Measurements from ENCODE around the gene CCDC158. TPM values are rescaled to one million over a fixed set of nuclear protein-coding genes. Genes with fewer than 3 reads are reported as not detected.
A peak's percentile ranks its signal among the peaks of the same experiment; 100 is the strongest.

The CCDC158 gene
- total RNA-seq, 1 donor from 2014 or later = not detected

DNA sequence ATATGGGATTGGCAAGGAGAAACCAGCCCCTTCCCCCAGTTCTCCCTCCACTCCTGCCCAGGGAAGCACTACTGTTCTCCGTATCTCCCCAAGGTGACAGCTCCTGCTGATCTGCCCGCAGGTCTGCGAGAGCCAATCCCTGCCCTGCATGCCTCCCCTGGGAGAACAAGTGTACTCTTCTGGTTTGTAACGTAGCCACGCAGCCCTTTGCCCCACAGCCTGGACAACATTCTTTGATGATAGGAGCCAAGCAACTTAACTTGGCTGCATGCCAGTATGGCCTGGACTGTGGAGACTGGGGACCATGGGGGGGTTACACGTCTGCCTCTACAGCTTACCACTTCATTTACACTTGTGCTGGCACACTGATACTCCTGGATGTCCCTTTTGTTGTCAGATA lies 112.4 kb downstream of the CCDC158 start:
- H3K27ac Mint-ChIP-seq = no peak overlapping the region
- peaks cover 19% of the 10 kb centered on the region for H3K4me1 Mint-ChIP-seq
- TF ChIP-seq, protein P1, sequence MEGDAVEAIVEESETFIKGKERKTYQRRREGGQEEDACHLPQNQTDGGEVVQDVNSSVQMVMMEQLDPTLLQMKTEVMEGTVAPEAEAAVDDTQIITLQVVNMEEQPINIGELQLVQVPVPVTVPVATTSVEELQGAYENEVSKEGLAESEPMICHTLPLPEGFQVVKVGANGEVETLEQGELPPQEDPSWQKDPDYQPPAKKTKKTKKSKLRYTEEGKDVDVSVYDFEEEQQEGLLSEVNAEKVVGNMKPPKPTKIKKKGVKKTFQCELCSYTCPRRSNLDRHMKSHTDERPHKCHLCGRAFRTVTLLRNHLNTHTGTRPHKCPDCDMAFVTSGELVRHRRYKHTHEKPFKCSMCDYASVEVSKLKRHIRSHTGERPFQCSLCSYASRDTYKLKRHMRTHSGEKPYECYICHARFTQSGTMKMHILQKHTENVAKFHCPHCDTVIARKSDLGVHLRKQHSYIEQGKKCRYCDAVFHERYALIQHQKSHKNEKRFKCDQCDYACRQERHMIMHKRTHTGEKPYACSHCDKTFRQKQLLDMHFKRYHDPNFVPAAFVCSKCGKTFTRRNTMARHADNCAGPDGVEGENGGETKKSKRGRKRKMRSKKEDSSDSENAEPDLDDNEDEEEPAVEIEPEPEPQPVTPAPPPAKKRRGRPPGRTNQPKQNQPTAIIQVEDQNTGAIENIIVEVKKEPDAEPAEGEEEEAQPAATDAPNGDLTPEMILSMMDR (IDR thresholded peaks at IDR 0.05) = no peak
- H3K4me3 Mint-ChIP-seq = no peak overlapping the region
- H3K27me3 Mint-ChIP-seq = peaks cover 25% of the 10 kb centered on the region
- intact Hi-C loops (cut with micrococcal nuclease) = no loop called here
- no peaks in the 10 kb centered on the region for H3K36me3 Mint-ChIP-seq (ENCODE audit: low read depth)
- ATAC-seq (ENCODE audit: low read depth) (no peak), DNase-seq (no peak)
- H3K9me3 Mint-ChIP-seq = no peaks in the 10 kb centered on the region
- POLR2A ChIA-PET = no interaction called here
- CTCF ChIA-PET = no interaction called here

GRCh38 chr4:76307660-76308014 lies 113.3 kb downstream of the CCDC158 start:
- peak overlapping the region; percentile 48 for H3K4me3 Mint-ChIP-seq
- H3K9me3 Mint-ChIP-seq = no peaks in the 10 kb centered on the region
- ATAC-seq (ENCODE audit: low read depth) (no peak), DNase-seq (no peak)
- peaks cover 29% of the 10 kb centered on the region for H3K27me3 Mint-ChIP-seq
- no peak overlapping the region for H3K27ac Mint-ChIP-seq
- TF ChIP-seq, protein P1 (IDR thresholded peaks at IDR 0.05) = no peak
- intact Hi-C loops (cut with micrococcal nuclease) = no loop called here
- POLR2A ChIA-PET = no interaction called here
- CTCF ChIA-PET = interaction anchor here (1.7 kb wide), 1 partner anchor 128 kb away, joined by 3 read pairs; no protein-coding TSS in a partner anchor
- H3K4me1 Mint-ChIP-seq = peaks cover 19% of the 10 kb centered on the region
- no peaks in the 10 kb centered on the region for H3K36me3 Mint-ChIP-seq (ENCODE audit: low read depth)

GRCh38 chr4:76306882-76307659 lies 113.9 kb downstream of the CCDC158 start:
- no peak for ATAC-seq (ENCODE audit: low read depth)
- TF ChIP-seq, protein P1 (IDR thresholded peaks at IDR 0.05) = no peak
- CTCF ChIA-PET = interaction anchor here (1.7 kb wide), 1 partner anchor 127 kb away, joined by 3 read pairs; no protein-coding TSS in a partner anchor

GRCh38 chr4:76305971-76306881 lies 114.7 kb downstream of the CCDC158 start, which contains the start of gene STBD1:
TSS of gene STBD1 (plus strand) at chr4:76306733. CDS start at chr4:76306770, 37 bp downstream.
- H3K27ac Mint-ChIP-seq = no peak within 1 kb of the TSS
- H3K27me3 Mint-ChIP-seq = peaks cover 33% of the 10 kb centered on the region
- no peaks in the 10 kb centered on the region for H3K36me3 Mint-ChIP-seq (ENCODE audit: low read depth)
- DNase-seq (peak; percentile 19), ATAC-seq (ENCODE audit: low read depth) (peak; percentile 7)
- no peaks in the 10 kb centered on the region for H3K9me3 Mint-ChIP-seq
- H3K4me1 Mint-ChIP-seq = peaks cover 19% of the 10 kb centered on the region
- H3K4me3 Mint-ChIP-seq = peak within 1 kb of the TSS; percentile 79
- ChIA-PET CTCF (interaction anchor here (1.7 kb wide), 1 partner anchor 127 kb away, joined by 3 read pairs; no protein-coding TSS in a partner anchor), POLR2A (no interaction called here)
- intact Hi-C loops (cut with micrococcal nuclease) = no loop called here
- TF ChIP-seq, protein P1 (IDR thresholded peaks at IDR 0.05) = no peak

More at GRCh38 chr4:76306882-76307659, 113.9 kb downstream of the CCDC158 start:
- no peak overlapping the region for H3K27ac Mint-ChIP-seq
- H3K27me3 Mint-ChIP-seq = peaks cover 33% of the 10 kb centered on the region
- DNase-seq = no peak
- no peaks in the 10 kb centered on the region for H3K36me3 Mint-ChIP-seq (ENCODE audit: low read depth)
- peaks cover 19% of the 10 kb centered on the region for H3K4me1 Mint-ChIP-seq
- POLR2A ChIA-PET = no interaction called here
- H3K4me3 Mint-ChIP-seq = peak overlapping the region; percentile 79
- no peaks in the 10 kb centered on the region for H3K9me3 Mint-ChIP-seq
- intact Hi-C loops (cut with micrococcal nuclease) = no loop called here

Data from activated B cell treated with CpG ODN at 0.5 μM for 24 hours (primary cell).